Stomach (tissue), 9 donors: ENCODE data around the gene WNK2. TPM values are rescaled to one million over a fixed set of nuclear protein-coding genes. Genes with fewer than 3 reads are reported as not detected.

Experiments
- DNase-seq, 2 donors: peaks; one replicate each; pipeline versions ENCODE4 v3.0.0 to v3.0.0-alpha.2; 2013 to 2019
- H3K27ac ChIP-seq, 5 donors: fragments of 200-600 bp in 4 of 5; sonication (generic) in 4 of 5; one replicate each; pipeline ENCODE4 v1.5.1; 2013 to 2019; ENCODE audit warnings: mild to moderate bottlenecking in 1 of 5, moderate library complexity in 1 of 5
- H3K27me3 ChIP-seq, 3 donors: fragments of 200-600 bp; sonication (generic); one replicate each; pipeline ENCODE4 v1.5.1; 2017 to 2019; ENCODE audit warnings: mixed run types in 1 of 3
- H3K36me3 ChIP-seq, 4 donors: fragments of 200-600 bp; sonication (generic); 1 replicate in 3 of 4; 2 replicates in 1 of 4; pipeline ENCODE4 v1.5.1; 2016 to 2019
- H3K4me1 ChIP-seq, 4 donors: fragments of 200-600 bp; sonication (generic); one replicate each; pipeline ENCODE4 v1.5.1; 2016 to 2019
- H3K4me3 ChIP-seq, 4 donors: fragments of 200-600 bp; sonication (generic) in 3 of 4; one replicate each; pipeline ENCODE4 v1.5.1; 2016 to 2019; ENCODE audit warnings: mild to moderate bottlenecking in 1 of 4
- H3K9me3 ChIP-seq, 4 donors: fragments of 200-600 bp; sonication (generic); one replicate each; pipeline ENCODE4 v1.5.1; 2016 to 2019
- EP300 ChIP-seq: sonication (generic); formaldehyde crosslinking; IDR thresholded peaks from one replicate; pipeline ENCODE4 v1.6.1; 2017; ENCODE audit warnings: antibody characterized with exemption
- POLR2A ChIP-seq, 4 donors: fragments of 450-650 bp; IDR thresholded peaks; one replicate each; pipeline ENCODE4 v1.6.1; 2016; ENCODE audit warnings: antibody characterized with exemption in 4 of 4, control low read depth in 2 of 4, mild to moderate bottlenecking in 1 of 4, moderate library complexity in 1 of 4
- POLR2AphosphoS5 ChIP-seq, 3 donors: sonication (generic); formaldehyde crosslinking; IDR thresholded peaks; one replicate each; pipeline ENCODE4 v1.6.1; 2016; ENCODE audit warnings: antibody characterized with exemption in 3 of 3
- WGBS, 5 donors: extraction: QIAGEN DNeasy Blood & Tissue Kit in 3 of 5; methylation state at CpG; one replicate each; pipeline versions ENCODE4 v1.1.5 to v1.1.7; 2013 to 2018; 5-methylcytosine and 5-hydroxymethylcytosine counted together
- intact Hi-C: fragments of 100-400 bp; cut with DNase I; formaldehyde crosslinking; loops from one replicate; pipeline ENCODE4 v1.15.1; 2023; ENCODE audit warnings: low total_unique reads
- polyA plus RNA-seq, 3 donors: library from polyadenylated mRNA; stranded (reverse); fragments of 200-250 nt; gene quantifications; one replicate each; pipeline ENCODE4 v1.2.3, GENCODE V29; 2013
- total RNA-seq, 5 donors: library from RNA; depleted of rRNA; stranded (reverse); fragments of >200 nt; gene quantifications; one replicate each; pipeline versions ENCODE4 v1.1.0 to v1.2.3, GENCODE V29; 2014 to 2016
- TF ChIP-seq, protein P1 (sequence below), 7 experiments: fragments of 450-650 bp in 4 of 7; fragments of 200-600 bp in 3 of 7; sonication (generic) in 3 of 7; IDR thresholded peaks; one replicate each; pipeline ENCODE4 v1.5.1; 2016 to 2019; ENCODE audit warnings: antibody characterized with exemption in 7 of 7, control low read depth in 2 of 7, mild to moderate bottlenecking in 1 of 7
- donor health status: healthy with polysubstance abuse.
- donor health status: Bipolar disorder and iron deficiency.
- donor health status: healthy.

The WNK2 gene
- total and polyA plus RNA-seq, 8 donors = 1.2 to 700 (median 15.9) TPM

DNA sequence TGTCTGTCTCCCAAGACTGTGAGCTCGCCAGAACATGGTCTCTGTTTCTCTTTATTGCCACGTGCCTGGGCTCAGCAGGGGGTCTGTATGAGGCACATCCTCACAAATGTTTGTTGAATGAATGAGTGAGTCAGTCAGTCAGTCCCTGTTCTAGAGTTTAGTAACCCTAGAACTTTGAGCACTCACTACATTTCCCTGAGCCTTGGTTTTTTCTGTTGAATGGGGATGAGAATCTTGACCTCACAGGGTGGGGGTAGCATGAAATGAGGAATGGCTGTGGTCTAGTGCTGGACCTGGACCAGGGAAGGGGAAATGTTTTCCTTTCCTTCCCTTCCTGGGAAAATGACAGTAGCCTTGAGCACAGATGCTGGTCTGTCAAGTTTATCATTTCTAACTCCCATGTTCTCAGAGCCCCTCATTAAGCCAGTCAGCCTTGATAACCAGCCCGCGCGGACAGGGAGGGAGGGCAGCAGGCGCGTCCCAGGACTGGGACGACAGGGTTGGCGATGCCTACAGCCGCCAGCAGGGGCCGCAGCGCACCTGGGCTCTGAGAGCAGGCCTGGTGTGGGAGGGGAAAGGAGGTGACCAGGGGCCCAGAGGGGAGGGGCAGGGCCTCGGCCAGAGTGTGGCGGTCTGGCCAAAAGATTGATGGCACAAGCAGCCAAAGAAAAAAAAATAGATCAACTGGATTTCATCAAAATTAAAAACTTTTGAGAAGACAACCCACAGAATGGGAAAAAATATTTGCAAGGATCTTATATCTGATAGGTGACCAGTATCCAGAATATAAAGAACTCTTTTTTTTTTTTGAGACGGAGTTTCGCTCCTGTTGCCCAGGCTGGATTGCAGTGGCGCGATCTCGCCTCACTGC, 24.1 kb upstream of the WNK2 start:
- WGBS, 5 donors = 12 to 21% (median 16%) methylated on average over 18 to 19 of the region's 19 CpGs
- intact Hi-C loops = loop anchor here (5.0 kb wide), 1 partner anchor 142 kb away; no protein-coding TSS in a partner anchor
- H3K4me1 ChIP-seq = peaks cover 0 to 25% (median 5%) of the 10 kb centered on the region in 4 donors
- H3K4me3 ChIP-seq = no peak overlapping the region
- no peak overlapping the region for H3K27ac ChIP-seq
- peak; percentile 90 to 94 for DNase-seq
- H3K36me3 ChIP-seq = no peaks in the 10 kb centered on the region
- H3K9me3 ChIP-seq = no peaks in the 10 kb centered on the region
- TF ChIP-seq EP300 = no peak
- TF ChIP-seq, protein P1, sequence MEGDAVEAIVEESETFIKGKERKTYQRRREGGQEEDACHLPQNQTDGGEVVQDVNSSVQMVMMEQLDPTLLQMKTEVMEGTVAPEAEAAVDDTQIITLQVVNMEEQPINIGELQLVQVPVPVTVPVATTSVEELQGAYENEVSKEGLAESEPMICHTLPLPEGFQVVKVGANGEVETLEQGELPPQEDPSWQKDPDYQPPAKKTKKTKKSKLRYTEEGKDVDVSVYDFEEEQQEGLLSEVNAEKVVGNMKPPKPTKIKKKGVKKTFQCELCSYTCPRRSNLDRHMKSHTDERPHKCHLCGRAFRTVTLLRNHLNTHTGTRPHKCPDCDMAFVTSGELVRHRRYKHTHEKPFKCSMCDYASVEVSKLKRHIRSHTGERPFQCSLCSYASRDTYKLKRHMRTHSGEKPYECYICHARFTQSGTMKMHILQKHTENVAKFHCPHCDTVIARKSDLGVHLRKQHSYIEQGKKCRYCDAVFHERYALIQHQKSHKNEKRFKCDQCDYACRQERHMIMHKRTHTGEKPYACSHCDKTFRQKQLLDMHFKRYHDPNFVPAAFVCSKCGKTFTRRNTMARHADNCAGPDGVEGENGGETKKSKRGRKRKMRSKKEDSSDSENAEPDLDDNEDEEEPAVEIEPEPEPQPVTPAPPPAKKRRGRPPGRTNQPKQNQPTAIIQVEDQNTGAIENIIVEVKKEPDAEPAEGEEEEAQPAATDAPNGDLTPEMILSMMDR (IDR thresholded peaks at IDR 0.05) = peak in 5 of 7 experiments; percentile 96 to 98 (median 98)
- TF ChIP-seq POLR2AphosphoS5 (IDR thresholded peaks at IDR 0.05) = peak in 1 of 3 donors; percentile 53
- no peaks in the 10 kb centered on the region for H3K27me3 ChIP-seq

DNA sequence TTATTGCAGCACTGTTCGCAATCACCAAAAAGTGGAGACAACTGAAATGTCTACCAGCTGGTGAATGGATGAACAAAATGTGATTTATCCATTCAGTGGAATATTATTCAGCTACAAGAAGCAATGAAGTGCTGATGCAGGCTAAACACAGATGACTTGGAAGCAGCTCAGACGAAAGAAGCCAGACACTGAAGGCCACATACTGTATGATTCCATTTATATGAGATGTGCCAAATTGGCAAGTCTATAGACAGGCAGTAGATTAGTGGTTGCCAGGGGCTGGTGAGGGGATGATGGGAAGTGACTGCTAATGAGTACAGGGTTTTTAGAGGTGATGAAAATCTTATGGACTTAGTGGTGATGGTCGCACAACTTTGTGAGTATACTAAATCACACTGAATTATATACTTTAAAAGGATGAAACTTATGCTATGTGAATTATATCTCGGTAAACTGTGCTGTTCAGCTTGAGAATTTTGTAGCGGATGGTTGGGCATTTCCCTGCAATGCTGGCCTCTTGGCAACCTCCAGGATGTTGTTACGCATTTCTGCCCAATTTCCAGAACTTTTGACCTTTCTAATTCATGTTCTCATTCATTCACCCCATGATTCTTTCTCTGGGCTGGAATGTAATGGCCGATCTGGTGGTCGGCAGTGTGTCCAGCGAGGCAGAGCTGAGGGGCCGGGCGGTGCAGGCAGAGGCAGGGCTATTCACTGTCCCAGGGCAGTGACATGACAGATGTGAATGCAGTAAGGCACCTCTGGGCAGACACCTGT, 22.0 kb upstream of the WNK2 start:
- Histone ChIP-seq H3K9me3 (no peaks in the 10 kb centered on the region), H3K4me1 (peaks cover 0 to 25% (median 6%) of the 10 kb centered on the region in 4 donors), H3K27me3 (no peaks in the 10 kb centered on the region), H3K27ac (no peak overlapping the region), H3K36me3 (no peaks in the 10 kb centered on the region), H3K4me3 (no peak overlapping the region)
- TF ChIP-seq POLR2AphosphoS5 (IDR thresholded peaks at IDR 0.05) = no peak
- no peak for TF ChIP-seq EP300
- 61 to 77% (median 71%) methylated on average over 11 of the region's 11 CpGs for whole genome bisulfite sequencing, 5 donors
- intact Hi-C loops = loop anchor here (5.0 kb wide), 1 partner anchor 140 kb away; no protein-coding TSS in a partner anchor
- peak in 1 of 2 donors; percentile 76 for DNase-seq

GRCh38 chr9:93164085-93164484, 19.9 kb upstream of the WNK2 start:
- no peak for TF ChIP-seq POLR2A (IDR thresholded peaks at IDR 0.05)
- no peak for TF ChIP-seq POLR2AphosphoS5 (IDR thresholded peaks at IDR 0.05)
- TF ChIP-seq, protein P1 (IDR thresholded peaks at IDR 0.05) = no peak
- TF ChIP-seq EP300 = no peak
- no peak for DNase-seq
- 83 to 97% (median 89%) methylated on average over 10 to 13 of the region's 13 CpGs for WGBS, 5 donors
- no peaks in the 10 kb centered on the region for H3K36me3 ChIP-seq
- intact Hi-C loops = loop anchor here (5.0 kb wide), 1 partner anchor 138 kb away; no protein-coding TSS in a partner anchor
- H3K4me3 ChIP-seq = no peak overlapping the region
- H3K9me3 ChIP-seq = no peaks in the 10 kb centered on the region
- no peak overlapping the region for H3K27ac ChIP-seq
- peaks cover 0 to 30% (median 14%) of the 10 kb centered on the region in 4 donors for H3K4me1 ChIP-seq
- no peaks in the 10 kb centered on the region for H3K27me3 ChIP-seq

DNA sequence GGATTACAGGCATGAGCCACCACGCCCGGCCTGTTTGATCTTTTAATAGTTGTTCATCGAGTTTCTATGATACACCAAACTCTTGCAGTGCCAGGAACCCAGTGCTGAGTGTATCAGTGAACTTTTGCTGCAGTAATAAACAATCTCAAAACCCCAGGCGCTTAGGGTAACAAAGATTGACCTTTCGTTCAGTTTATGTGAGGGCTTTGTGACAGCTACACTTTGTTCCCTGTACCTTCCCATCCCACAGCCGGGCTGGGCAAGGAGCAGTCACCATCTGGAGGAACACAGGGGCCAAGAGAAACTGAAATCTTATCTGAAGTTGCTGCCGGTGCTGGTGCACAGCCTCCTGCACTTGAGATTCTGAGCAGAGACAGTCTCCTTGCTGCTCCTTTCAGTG, 17.2 kb upstream of the WNK2 start:
- peak overlapping the region in 1 of 5 donors; percentile 7 for H3K27ac ChIP-seq
- 47 to 62% (median 52%) methylated on average over 7 of the region's 7 CpGs for WGBS, 5 donors

More for the DNA sequence above, 17.2 kb upstream of the WNK2 start:
- H3K27me3 ChIP-seq = no peaks in the 10 kb centered on the region
- no peaks in the 10 kb centered on the region for H3K9me3 ChIP-seq
- TF ChIP-seq, protein P1 (IDR thresholded peaks at IDR 0.05) = no peak
- TF ChIP-seq POLR2A (IDR thresholded peaks at IDR 0.05) (no peak), EP300 (no peak)
- DNase-seq = no peak
- H3K4me1 ChIP-seq = peaks cover 0 to 20% (median 4%) of the 10 kb centered on the region in 4 donors
- no peaks in the 10 kb centered on the region for H3K36me3 ChIP-seq
- no peak overlapping the region for H3K4me3 ChIP-seq
- intact Hi-C loops = no loop called here
